ENCODE measurements around the gene PLOD2.
A peak's percentile ranks its signal among the peaks of the same experiment; 100 is the strongest.

PLOD2 gene

GRCh38 chr3:146160964-146161662 is at the start of gene PLOD2:
Gene PLOD2, minus strand, starts transcription at chr3:146161184. Its CDS starts 195 bp downstream, at chr3:146160989.
- DNase-seq: peak; percentile 65 to 73

GRCh38 chr3:146209371-146209770 is 48.4 kb upstream of the PLOD2 start:
- DNase-seq: no peak
- TF ChIP-seq GATA1 (IDR thresholded peaks at IDR 0.05; ENCODE audit: low read depth, low read length) (no peak), POLR2A (IDR thresholded peaks at IDR 0.05; ENCODE audit: low read length) (no peak)

More at GRCh38 chr3:146160964-146161662, at the start of gene PLOD2:
- TF ChIP-seq POLR2A (IDR thresholded peaks at IDR 0.05; ENCODE audit: low read length) (no peak), GATA1 (IDR thresholded peaks at IDR 0.05; ENCODE audit: low read depth, low read length) (no peak)

- no peak for DNase-seq
- TF ChIP-seq POLR2A (IDR thresholded peaks at IDR 0.05; ENCODE audit: low read length): no peak
- TF ChIP-seq GATA1 (IDR thresholded peaks at IDR 0.05; ENCODE audit: low read depth, low read length): no peak
Measured at GRCh38 chr3:146203776-146204175, 42.8 kb upstream of the PLOD2 start.

- TF ChIP-seq POLR2A (IDR thresholded peaks at IDR 0.05; ENCODE audit: low read length) (no peak), GATA1 (IDR thresholded peaks at IDR 0.05; ENCODE audit: low read depth, low read length) (no peak)
- DNase-seq: no peak
Measured at GRCh38 chr3:146200461-146201220, 39.7 kb upstream of the PLOD2 start.

- TF ChIP-seq POLR2A (IDR thresholded peaks at IDR 0.05; ENCODE audit: low read length): no peak
- no peak for TF ChIP-seq GATA1 (IDR thresholded peaks at IDR 0.05; ENCODE audit: low read depth, low read length)
- DNase-seq: no peak
Measured at GRCh38 chr3:146199762-146200161, 38.8 kb upstream of the PLOD2 start.

GRCh38 chr3:146196789-146197188 is 35.8 kb upstream of the PLOD2 start:
- DNase-seq: no peak
- no peak for TF ChIP-seq POLR2A (IDR thresholded peaks at IDR 0.05; ENCODE audit: low read length)
- TF ChIP-seq GATA1 (IDR thresholded peaks at IDR 0.05; ENCODE audit: low read depth, low read length): no peak

GRCh38 chr3:146195605-146196004 is 34.6 kb upstream of the PLOD2 start:
- DNase-seq: no peak
- TF ChIP-seq GATA1 (IDR thresholded peaks at IDR 0.05; ENCODE audit: low read depth, low read length) (no peak), POLR2A (IDR thresholded peaks at IDR 0.05; ENCODE audit: low read length) (no peak)

GRCh38 chr3:146195030-146195429 is 34.0 kb upstream of the PLOD2 start:
- DNase-seq: no peak
- TF ChIP-seq POLR2A (IDR thresholded peaks at IDR 0.05; ENCODE audit: low read length): no peak
- no peak for TF ChIP-seq GATA1 (IDR thresholded peaks at IDR 0.05; ENCODE audit: low read depth, low read length)

- no peak for TF ChIP-seq POLR2A (IDR thresholded peaks at IDR 0.05; ENCODE audit: low read length)
- TF ChIP-seq GATA1 (IDR thresholded peaks at IDR 0.05; ENCODE audit: low read depth, low read length): no peak
- no peak for DNase-seq
Measured at GRCh38 chr3:146191051-146191450, 30.1 kb upstream of the PLOD2 start.

GRCh38 chr3:146189519-146190173 is 28.7 kb upstream of the PLOD2 start:
- peak; percentile 43 to 64 for DNase-seq
- TF ChIP-seq POLR2A (IDR thresholded peaks at IDR 0.05; ENCODE audit: low read length) (no peak), GATA1 (IDR thresholded peaks at IDR 0.05; ENCODE audit: low read depth, low read length) (no peak)

GRCh38 chr3:146187334-146187950 is 26.5 kb upstream of the PLOD2 start:
- no peak for TF ChIP-seq GATA1 (IDR thresholded peaks at IDR 0.05; ENCODE audit: low read depth, low read length)
- TF ChIP-seq POLR2A (IDR thresholded peaks at IDR 0.05; ENCODE audit: low read length): no peak

GRCh38 chr3:146184241-146185015 is 23.4 kb upstream of the PLOD2 start:
- TF ChIP-seq POLR2A (IDR thresholded peaks at IDR 0.05; ENCODE audit: low read length) (no peak), GATA1 (IDR thresholded peaks at IDR 0.05; ENCODE audit: low read depth, low read length) (no peak)
- no peak for DNase-seq

More at GRCh38 chr3:146187334-146187950, 26.5 kb upstream of the PLOD2 start:
- DNase-seq: peak; percentile 11 to 13

- TF ChIP-seq GATA1 (IDR thresholded peaks at IDR 0.05; ENCODE audit: low read depth, low read length) (no peak), POLR2A (IDR thresholded peaks at IDR 0.05; ENCODE audit: low read length) (no peak)
- no peak for DNase-seq
Measured at GRCh38 chr3:146181216-146181615, 20.2 kb upstream of the PLOD2 start.

Data from erythroblast (primary cell).